Measurements from ENCODE around the gene C10orf67. TPM values are rescaled to one million over a fixed set of nuclear protein-coding genes. Genes with fewer than 3 reads are reported as not detected.
A peak's percentile ranks its signal among the peaks of the same experiment; 100 is the strongest.
"Not testable (repeated sequence)": the region's sequence is repeated elsewhere in the genome, so short reads cannot be mapped to it uniquely, and the experiment has no call there.

C10orf67 gene
- total RNA-seq, 4 donors from 2014 or later: 0.21 TPM; not detected in 3

DNA sequence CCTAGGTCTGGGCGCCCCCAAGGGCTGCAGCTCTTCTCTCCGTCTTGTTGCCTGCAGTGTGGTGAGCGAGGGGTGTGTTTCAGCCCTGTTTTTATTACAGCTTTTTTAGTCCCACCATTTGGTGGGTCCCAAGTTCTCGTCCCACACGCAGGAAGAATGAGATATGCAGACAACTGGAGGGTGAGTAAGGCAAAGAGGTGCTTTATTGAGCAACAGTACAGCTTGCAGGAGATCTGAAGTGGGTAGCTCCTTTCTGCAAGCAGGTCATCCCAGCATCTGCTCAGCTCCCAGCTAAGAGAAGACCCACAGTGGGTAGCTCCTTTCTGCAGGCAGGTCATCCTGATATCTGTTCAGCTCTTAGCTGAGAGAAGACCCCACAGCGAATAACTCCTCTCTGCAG, 28.2 kb downstream of the C10orf67 start:
- H3K9me3 ChIP-seq: no peaks in the 10 kb centered on the region
- H3K4me1 ChIP-seq: no peaks in the 10 kb centered on the region
- intact Hi-C loops (cut with DNase I; ENCODE audit: low total_unique reads): loop anchor here (10.0 kb wide), 1 partner anchor 208 kb away; no protein-coding TSS in a partner anchor
- no peak for DNase-seq
- TF ChIP-seq POLR2A (IDR thresholded peaks at IDR 0.05) (no peak), CTCF (IDR thresholded peaks at IDR 0.05) (no peak)
- no peak overlapping the region for H3K4me3 ChIP-seq
- H3K36me3 ChIP-seq: no peaks in the 10 kb centered on the region
- H3K27me3 ChIP-seq: no peaks in the 10 kb centered on the region
- H3K27ac ChIP-seq: no peak overlapping the region

GRCh38 chr10:23315966-23316365, 28.6 kb downstream of the C10orf67 start:
- Histone ChIP-seq H3K9me3 (no peaks in the 10 kb centered on the region), H3K4me3 (no peak overlapping the region), H3K27me3 (no peaks in the 10 kb centered on the region), H3K36me3 (no peaks in the 10 kb centered on the region), H3K4me1 (no peaks in the 10 kb centered on the region), H3K27ac (no peak overlapping the region)
- no peak for DNase-seq
- intact Hi-C loops (cut with DNase I; ENCODE audit: low total_unique reads): loop anchor here (10.0 kb wide), 1 partner anchor 209 kb away; no protein-coding TSS in a partner anchor
- TF ChIP-seq POLR2A (IDR thresholded peaks at IDR 0.05) (no peak), CTCF (IDR thresholded peaks at IDR 0.05) (no peak)

DNA sequence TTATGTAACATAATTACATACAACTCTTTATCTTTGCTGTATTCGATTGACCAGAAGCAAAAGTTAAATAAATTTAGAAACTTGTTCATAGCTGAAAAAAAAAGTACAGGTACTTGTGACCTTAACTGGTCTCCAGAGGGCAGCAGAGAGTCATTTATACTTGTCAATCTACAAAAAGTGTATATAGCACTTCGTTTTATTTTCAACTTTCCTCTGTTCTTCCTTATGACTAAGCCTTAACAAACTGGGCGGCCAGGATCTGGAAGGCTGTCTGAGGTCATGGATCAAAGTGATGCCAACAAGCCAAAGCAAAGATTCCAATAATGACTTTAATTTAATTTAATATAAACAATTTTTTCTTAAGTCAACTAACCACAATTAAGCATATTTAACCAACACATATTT, 29.8 kb downstream of the C10orf67 start:
- Histone ChIP-seq H3K4me3 (no peak overlapping the region), H3K4me1 (no peaks in the 10 kb centered on the region), H3K9me3 (no peaks in the 10 kb centered on the region), H3K27me3 (no peaks in the 10 kb centered on the region), H3K27ac (no peak overlapping the region), H3K36me3 (no peaks in the 10 kb centered on the region)
- intact Hi-C loops (cut with DNase I; ENCODE audit: low total_unique reads): loop anchor here (10.0 kb wide), 1 partner anchor 210 kb away; no protein-coding TSS in a partner anchor
- peak; percentile 60 to 71 (median 69) for TF ChIP-seq CTCF (IDR thresholded peaks at IDR 0.05)
- no peak for TF ChIP-seq POLR2A (IDR thresholded peaks at IDR 0.05)
- DNase-seq: peak in 1 of 2 donors; percentile 47

GRCh38 chr10:23311034-23311433, 33.6 kb downstream of the C10orf67 start:
- Histone ChIP-seq H3K4me3 (no peak overlapping the region), H3K9me3 (no peaks in the 10 kb centered on the region), H3K27ac (no peak overlapping the region), H3K36me3 (no peaks in the 10 kb centered on the region), H3K27me3 (no peaks in the 10 kb centered on the region), H3K4me1 (no peaks in the 10 kb centered on the region)
- DNase-seq: no peak
- TF ChIP-seq CTCF (IDR thresholded peaks at IDR 0.05): no peak
- TF ChIP-seq POLR2A (IDR thresholded peaks at IDR 0.05): no peak
- intact Hi-C loops (cut with DNase I; ENCODE audit: low total_unique reads): loop anchor here (10.0 kb wide), 1 partner anchor 214 kb away; no protein-coding TSS in a partner anchor

DNA sequence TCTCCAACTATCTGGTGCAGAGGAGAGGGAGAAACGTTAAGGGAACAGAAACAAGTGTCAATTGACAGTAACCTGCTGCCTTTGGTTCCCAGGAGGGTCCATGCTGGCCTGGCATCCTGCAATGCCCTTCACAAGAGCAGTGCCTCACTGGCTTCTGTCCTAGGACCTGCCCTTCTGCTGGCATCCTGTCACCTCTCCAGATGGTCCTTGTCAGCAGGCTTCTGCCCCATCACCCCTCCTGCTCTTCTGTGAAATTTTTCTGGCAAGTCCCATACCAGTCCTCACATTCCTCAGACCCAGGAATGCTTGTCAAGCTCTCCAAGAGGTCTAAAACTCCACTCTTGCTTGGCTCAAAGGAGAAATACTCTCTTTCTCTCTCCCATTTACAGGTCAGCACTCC, 34.2 kb downstream of the C10orf67 start:
- no peak overlapping the region for H3K4me3 ChIP-seq
- no peak overlapping the region for H3K27ac ChIP-seq
- DNase-seq: no peak
- TF ChIP-seq POLR2A (IDR thresholded peaks at IDR 0.05): no peak
- no peak for TF ChIP-seq CTCF (IDR thresholded peaks at IDR 0.05)
- H3K9me3 ChIP-seq: no peaks in the 10 kb centered on the region
- no peaks in the 10 kb centered on the region for H3K36me3 ChIP-seq
- H3K4me1 ChIP-seq: no peaks in the 10 kb centered on the region
- intact Hi-C loops (cut with DNase I; ENCODE audit: low total_unique reads): loop anchor here (10.0 kb wide), 1 partner anchor 214 kb away; no protein-coding TSS in a partner anchor
- H3K27me3 ChIP-seq: no peaks in the 10 kb centered on the region

- H3K4me1 ChIP-seq; H3K27ac ChIP-seq; H3K4me3 ChIP-seq; H3K36me3 ChIP-seq; intact Hi-C loops (cut with DNase I; ENCODE audit: low total_unique reads); H3K9me3 ChIP-seq; DNase-seq; H3K27me3 ChIP-seq: not testable (repeated sequence)
These were observed 44.6 kb downstream of the C10orf67 start for GRCh38 chr10:23299961-23300360.

All from uterus (tissue), 4 donors.